Measurements from ENCODE around the gene RNF175. TPM values are rescaled to one million over a fixed set of nuclear protein-coding genes. Genes with fewer than 3 reads are reported as not detected.

The RNF175 gene
- total and polyA plus RNA-seq, 12 donors, result 0.18 to 6.3 (median 1.1) TPM; not detected in 4

- intact Hi-C loops (cut with DNase I), result no loop called here
- no peak for TF ChIP-seq CTCF (IDR thresholded peaks at IDR 0.05)
- TF ChIP-seq POLR2A (IDR thresholded peaks at IDR 0.05), result no peak
- no peak overlapping the region for H3K4me3 ChIP-seq
- H3K4me1 ChIP-seq (replicated peaks in 1 of 2), result peaks cover 0 to 6% of the 10 kb centered on the region in 2 donors
- no peaks in the 10 kb centered on the region for H3K9me3 ChIP-seq (replicated peaks in 1 of 3)
- peak in 3 of 7 donors; percentile 10 to 29 (median 26) for DNase-seq
- no peaks in the 10 kb centered on the region for H3K27me3 ChIP-seq
- WGBS, 4 donors, result 8 to 23% (median 17%) methylated on average over 2 of the region's 2 CpGs
- H3K27ac ChIP-seq, result no peak overlapping the region
- H3K36me3 ChIP-seq (replicated peaks in 1 of 2), result no peaks in the 10 kb centered on the region
Measured at GRCh38 chr4:153799694-153800074, 39.9 kb upstream of the RNF175 start.

GRCh38 chr4:153798901-153799693, 39.3 kb upstream of the RNF175 start:
- no peaks in the 10 kb centered on the region for H3K36me3 ChIP-seq (replicated peaks in 1 of 2)

GRCh38 chr4:153798420-153798819, 38.6 kb upstream of the RNF175 start:
- Histone ChIP-seq H3K9me3 (replicated peaks in 1 of 3) (no peaks in the 10 kb centered on the region), H3K4me3 (no peak overlapping the region), H3K36me3 (replicated peaks in 1 of 2) (no peaks in the 10 kb centered on the region), H3K27ac (no peak overlapping the region), H3K4me1 (replicated peaks in 1 of 2) (peaks cover 0 to 6% of the 10 kb centered on the region in 2 donors), H3K27me3 (peaks cover 4% of the 10 kb centered on the region)
- intact Hi-C loops (cut with DNase I), result no loop called here
- TF ChIP-seq POLR2A (IDR thresholded peaks at IDR 0.05), result no peak
- 52 to 72% (median 65%) methylated on average over 3 of the region's 3 CpGs for WGBS, 4 donors
- no peak for DNase-seq

More at GRCh38 chr4:153798901-153799693, 39.3 kb upstream of the RNF175 start:
- H3K9me3 ChIP-seq (replicated peaks in 1 of 3), result no peaks in the 10 kb centered on the region
- 59 to 79% (median 75%) methylated on average over 3 of the region's 3 CpGs for WGBS, 4 donors
- H3K27ac ChIP-seq, result no peak overlapping the region
- TF ChIP-seq CTCF (IDR thresholded peaks at IDR 0.05) (no peak), POLR2A (IDR thresholded peaks at IDR 0.05) (no peak)
- H3K27me3 ChIP-seq, result no peaks in the 10 kb centered on the region
- intact Hi-C loops (cut with DNase I), result no loop called here
- H3K4me1 ChIP-seq (replicated peaks in 1 of 2), result peaks cover 0 to 6% of the 10 kb centered on the region in 2 donors
- no peak for DNase-seq
- no peak overlapping the region for H3K4me3 ChIP-seq

GRCh38 chr4:153794006-153794405, 34.2 kb upstream of the RNF175 start:
- H3K36me3 ChIP-seq (replicated peaks in 1 of 2), result no peaks in the 10 kb centered on the region
- intact Hi-C loops (cut with DNase I), result no loop called here
- no peak for DNase-seq
- TF ChIP-seq POLR2A (IDR thresholded peaks at IDR 0.05) (no peak), CTCF (IDR thresholded peaks at IDR 0.05) (no peak)
- no peak overlapping the region for H3K4me3 ChIP-seq
- H3K4me1 ChIP-seq (replicated peaks in 1 of 2), result peaks cover 3 to 19% of the 10 kb centered on the region in 2 donors
- no peaks in the 10 kb centered on the region for H3K9me3 ChIP-seq (replicated peaks in 1 of 3)
- WGBS, 4 donors, result 61 to 77% (median 73%) methylated on average over 5 of the region's 5 CpGs
- peaks cover 46% of the 10 kb centered on the region for H3K27me3 ChIP-seq
- no peak overlapping the region for H3K27ac ChIP-seq

Data from adrenal gland (tissue), 12 donors.